IPS DF 4.7 (cell line): ENCODE data around the gene MAML3.
"Not testable (repeated sequence)": the region's sequence is repeated elsewhere in the genome, so short reads cannot be mapped to it uniquely, and the experiment has no call there.

Experiments used
- DNase-seq: peaks from one replicate; pipeline ENCODE4 v3.0.0-alpha.2; 2013; ENCODE audit warnings: low spot score; ENCODE audit errors: extremely low read depth

The MAML3 gene

GRCh38 chr4:139698167-139698925, 455.6 kb downstream of the MAML3 start:
- not testable (repeated sequence) for DNase-seq

- no peak for DNase-seq
Measured at GRCh38 chr4:139696491-139696890, 457.5 kb downstream of the MAML3 start.

GRCh38 chr4:139694522-139695107, 459.4 kb downstream of the MAML3 start:
- no peak for DNase-seq

GRCh38 chr4:139692309-139693012, 461.5 kb downstream of the MAML3 start:
- DNase-seq: no peak

- DNase-seq: no peak
Measured at GRCh38 chr4:139690419-139690818, 463.6 kb downstream of the MAML3 start.

- DNase-seq: no peak
Measured at GRCh38 chr4:139689093-139689722, 464.8 kb downstream of the MAML3 start.

GRCh38 chr4:139686988-139687387, 467.0 kb downstream of the MAML3 start:
- no peak for DNase-seq

- no peak for DNase-seq
Measured at GRCh38 chr4:139686130-139686529, 467.9 kb downstream of the MAML3 start.

- no peak for DNase-seq
Measured at GRCh38 chr4:139685180-139685579, 468.8 kb downstream of the MAML3 start.

- no peak for DNase-seq
Measured at GRCh38 chr4:139684351-139684750, 469.6 kb downstream of the MAML3 start.

- no peak for DNase-seq
Measured at GRCh38 chr4:139682741-139683151, 471.2 kb downstream of the MAML3 start.

- DNase-seq: no peak
Measured at GRCh38 chr4:139682309-139682708, 471.7 kb downstream of the MAML3 start.

GRCh38 chr4:139676913-139677585, 476.9 kb downstream of the MAML3 start:
- no peak for DNase-seq

GRCh38 chr4:139676365-139676764, 477.6 kb downstream of the MAML3 start:
- DNase-seq: no peak

GRCh38 chr4:139675651-139676050, 478.3 kb downstream of the MAML3 start:
- no peak for DNase-seq

GRCh38 chr4:139674875-139675550, 479.0 kb downstream of the MAML3 start:
- no peak for DNase-seq

GRCh38 chr4:139672732-139673131, 481.3 kb downstream of the MAML3 start:
- no peak for DNase-seq

- no peak for DNase-seq
Measured at GRCh38 chr4:139672215-139672614, 481.8 kb downstream of the MAML3 start.

GRCh38 chr4:139670775-139671174, 483.2 kb downstream of the MAML3 start:
- no peak for DNase-seq

- DNase-seq: no peak
Measured at GRCh38 chr4:139669890-139670289, 484.1 kb downstream of the MAML3 start.

GRCh38 chr4:139669335-139669734, 484.6 kb downstream of the MAML3 start:
- DNase-seq: no peak
